SK-N-SH (cell line): ENCODE measurements around the gene CLIC1. TPM values are rescaled to one million over a fixed set of nuclear protein-coding genes. Genes with fewer than 3 reads are reported as not detected.

Experiments used
- CTCF ChIA-PET: fragments of 300-600, 350-600 bp; formaldehyde crosslinking; extraction: SDS; loops from one replicate; lab custom pipeline; 2021; lab: Yijun Ruan, JAX
- POLR2A ChIA-PET: fragments of 350-600 bp; sonication (Branson Sonifier 250); formaldehyde crosslinking; extraction: SDS; loops from one replicate; lab custom pipeline; 2020; ENCODE audit warnings: antibody characterized with exemption, inconsistent platforms; lab: Yijun Ruan, JAX
- DNase-seq: peaks from one replicate; pipeline ENCODE4 v3.0.0; 2012
- H2AFZ ChIP-seq: fragments of 200-600 bp; sonication (generic); 2 replicates; pipeline ENCODE4 v1.8.1; 2016; ENCODE audit warnings: antibody characterized with exemption, mild to moderate bottlenecking, low read depth
- H3F3A ChIP-seq: fragments of 200-600 bp; sonication (generic); replicated peaks from 2 replicates; pipeline ENCODE3; 2016; ENCODE audit warnings: antibody characterized with exemption, mild to moderate bottlenecking; ENCODE audit not compliant: insufficient read depth
- H3K27ac ChIP-seq, 2 experiments: fragments of 200-500 bp in 1 of 2; fragments of 200-600 bp in 1 of 2; sonication (Bioruptor generic) in 1 of 2; sonication (generic), shearing (Covaris generic) in 1 of 2; 2 replicates each; pipeline versions ENCODE4 v1.5.1 to v1.6.1; 2014 to 2016; ENCODE audit warnings: low read depth in 2 of 2, inconsistent platforms in 1 of 2, low read length in 1 of 2, mild to moderate bottlenecking in 1 of 2, mixed read lengths in 1 of 2
- H3K27me3 ChIP-seq: fragments of 200-600 bp; sonication (generic), shearing (Covaris generic); 2 replicates; pipeline ENCODE4 v1.6.1; 2016; ENCODE audit warnings: mixed run types; ENCODE audit not compliant: insufficient read depth
- H3K36me3 ChIP-seq, 2 experiments: fragments of 200-500 bp in 1 of 2; fragments of 200-600 bp in 1 of 2; sonication (Bioruptor generic) in 1 of 2; sonication (generic) in 1 of 2; replicated peaks in 1 of 2; 2 replicates each; pipeline versions ENCODE3 to v1.5.1; 2014 to 2016; ENCODE audit warnings: low read length in 1 of 2, mild to moderate bottlenecking in 1 of 2; ENCODE audit not compliant: insufficient read depth in 2 of 2, control insufficient read depth in 1 of 2
- H3K4me1 ChIP-seq, 2 experiments: fragments of 200-500 bp in 1 of 2; fragments of 200-600 bp in 1 of 2; sonication (Bioruptor generic) in 1 of 2; sonication (generic), shearing (Covaris generic) in 1 of 2; 2 replicates each; pipeline versions ENCODE4 v1.5.1 to v1.6.1; 2014 to 2016; ENCODE audit warnings: low read depth in 1 of 2, low read length in 1 of 2, mixed run types in 1 of 2; ENCODE audit not compliant: insufficient read depth in 2 of 2, control insufficient read depth in 1 of 2
- H3K4me2 ChIP-seq: fragments of 200-600 bp; sonication (generic), shearing (Covaris generic); 2 replicates; pipeline ENCODE4 v1.6.1; 2017; ENCODE audit warnings: mixed run types
- H3K4me3 ChIP-seq, 2 experiments: fragments of 200-500 bp in 1 of 2; fragments of 200-600 bp in 1 of 2; sonication (Bioruptor generic) in 1 of 2; sonication (generic), shearing (Covaris generic) in 1 of 2; 2 replicates each; pipeline versions ENCODE4 v1.5.1 to v1.8.1; 2014 to 2016; ENCODE audit warnings: low read depth in 2 of 2, inconsistent platforms in 1 of 2, low read length in 1 of 2, mild to moderate bottlenecking in 1 of 2, mixed read lengths in 1 of 2, moderate library complexity in 1 of 2
- H3K79me2 ChIP-seq: fragments of 200-600 bp; sonication (generic); 2 replicates; pipeline ENCODE4 v1.8.1; 2017; ENCODE audit warnings: mild to moderate bottlenecking; ENCODE audit not compliant: insufficient read depth
- H3K9ac ChIP-seq: fragments of 200-600 bp; sonication (generic); 2 replicates; pipeline ENCODE4 v1.6.1; 2017; ENCODE audit warnings: mixed run types
- H3K9me2 ChIP-seq: fragments of 200-600 bp; sonication (generic); 2 replicates; pipeline ENCODE4 v1.6.1; 2017; ENCODE audit warnings: mixed run types
- H3K9me3 ChIP-seq: fragments of 200-600 bp; sonication (generic); 2 replicates; pipeline ENCODE4 v1.6.1; 2017; ENCODE audit warnings: mixed run types, mild to moderate bottlenecking, moderate library complexity
- H4K20me1 ChIP-seq: fragments of 200-600 bp; sonication (generic); 2 replicates; pipeline ENCODE4 v1.6.1; 2017; ENCODE audit warnings: mild to moderate bottlenecking, mixed run types; ENCODE audit not compliant: insufficient read depth
- ELF1 ChIP-seq: IDR thresholded peaks from 2 replicates; pipeline ENCODE4 v1.4.0; 2012
- EP300 ChIP-seq, 2 experiments: IDR thresholded peaks; 2 replicates each; pipeline versions ENCODE4 v1.4.0 to v1.6.1; 2012; ENCODE audit warnings: borderline replicate concordance in 1 of 2, low read depth in 1 of 2, low read length in 1 of 2
- EZH2phosphoT487 ChIP-seq: fragments of 200-600 bp; sonication (generic); IDR thresholded peaks from 2 replicates; pipeline ENCODE4 v1.6.1; 2017; ENCODE audit warnings: low read depth, mixed run types, mild to moderate bottlenecking, antibody characterized with exemption, moderate library complexity, borderline replicate concordance
- FOSL2 ChIP-seq: IDR thresholded peaks from 2 replicates; pipeline ENCODE4 v1.4.0; 2012; ENCODE audit warnings: low read depth, mild to moderate bottlenecking, moderate library complexity, borderline replicate concordance
- FOXM1 ChIP-seq: IDR thresholded peaks from 2 replicates; pipeline ENCODE4 v1.4.0; 2012; ENCODE audit warnings: low read depth, mild to moderate bottlenecking
- MXI1 ChIP-seq: IDR thresholded peaks from 2 replicates; pipeline ENCODE4 v1.6.1; 2012; ENCODE audit warnings: mild to moderate bottlenecking, low read depth, low read length, improper control_type of control experiment
- NFIC ChIP-seq: IDR thresholded peaks from 2 replicates; pipeline ENCODE4 v1.4.0; 2012; ENCODE audit warnings: borderline replicate concordance
- NRF1 ChIP-seq: IDR thresholded peaks from 2 replicates; pipeline ENCODE4 v1.6.1; 2012; ENCODE audit warnings: low read depth, mild to moderate bottlenecking, low read length
- RCOR1 ChIP-seq: fragments of 150-350 bp; IDR thresholded peaks from 2 replicates; pipeline ENCODE4 v1.6.1; 2017; ENCODE audit warnings: antibody characterized with exemption, low read length
- RFX5 ChIP-seq: IDR thresholded peaks from 2 replicates; pipeline ENCODE4 v1.6.1; 2012; ENCODE audit warnings: mild to moderate bottlenecking, improper control_type of control experiment, low read length
- RXRA ChIP-seq: IDR thresholded peaks from 2 replicates; pipeline ENCODE4 v1.4.0; 2012; ENCODE audit warnings: low read depth, mild to moderate bottlenecking, borderline replicate concordance
- SIN3A ChIP-seq: IDR thresholded peaks from 2 replicates; pipeline ENCODE4 v1.6.1; 2012; ENCODE audit warnings: low read depth, mild to moderate bottlenecking, low read length, moderate library complexity, borderline replicate concordance
- SMC3 ChIP-seq: IDR thresholded peaks from 2 replicates; pipeline ENCODE4 v1.6.1; 2012; ENCODE audit warnings: low read depth, low read length, improper control_type of control experiment
- TCF12 ChIP-seq: IDR thresholded peaks from 2 replicates; pipeline ENCODE4 v1.4.0; 2012
- WGBS: methylation state at CpG from one replicate; pipeline ENCODE4 v1.1.6; 2017; ENCODE audit warnings: low lambda C conversion rate; 5-methylcytosine and 5-hydroxymethylcytosine counted together
- polyA plus RNA-seq, 3 experiments: library from polyadenylated mRNA; depleted of rRNA; stranded (reverse); fragments of >200 nt; gene quantifications; 2 replicates each; pipeline ENCODE4 v1.2.3, GENCODE V29; 2012
- TF ChIP-seq, protein P1 (sequence below): fragments of 150-350 bp; IDR thresholded peaks from 2 replicates; pipeline ENCODE4 v1.6.1; 2017; ENCODE audit warnings: antibody characterized with exemption, low read length, low read depth, borderline replicate concordance

The CLIC1 gene
- polyA plus RNA-seq, 1 of the 3 experiments (the other 2 are of a cell fraction): 520 TPM

GRCh38 chr6:31780507-31781243, 44.3 kb upstream of the CLIC1 start:
- no peak overlapping the region for H3K27ac ChIP-seq
- H3K9me3 ChIP-seq: no peaks in the 10 kb centered on the region
- peaks cover 9 to 10% of the 10 kb centered on the region in 2 experiments; a peak in 2 of 4 replicates for H3K4me1 ChIP-seq
- ChIA-PET CTCF (interaction anchor here (1.5 to 9.9 kb wide), 2 partner anchors 10 to 11 kb away, joined by 5 to 62 read pairs; no protein-coding TSS in a partner anchor), POLR2A (interaction anchor here (1.0 kb wide), 1 partner anchor 15 kb away, joined by 3 read pairs; the partner anchor contains the start of gene VARS1)
- peaks cover 11 to 65% of the 10 kb centered on the region in 2 experiments for H3K36me3 ChIP-seq
- TF ChIP-seq NFIC (no peak), ELF1 (no peak)
- DNase-seq: peak; percentile 11
- H3K9me2 ChIP-seq: no peaks in the 10 kb centered on the region
- no peak overlapping the region for H3K9ac ChIP-seq
- no peak overlapping the region for H3K4me3 ChIP-seq
- H3K4me2 ChIP-seq: no peak overlapping the region
- H2AFZ ChIP-seq: no peak overlapping the region
- H3K79me2 ChIP-seq: no peaks in the 10 kb centered on the region
- H4K20me1 ChIP-seq: no peaks in the 10 kb centered on the region
- no peaks in the 10 kb centered on the region for H3K27me3 ChIP-seq
- WGBS: 89% methylated on average over 13 of the region's 20 CpGs
- H3F3A ChIP-seq: peaks cover 3% of the 10 kb centered on the region

DNA sequence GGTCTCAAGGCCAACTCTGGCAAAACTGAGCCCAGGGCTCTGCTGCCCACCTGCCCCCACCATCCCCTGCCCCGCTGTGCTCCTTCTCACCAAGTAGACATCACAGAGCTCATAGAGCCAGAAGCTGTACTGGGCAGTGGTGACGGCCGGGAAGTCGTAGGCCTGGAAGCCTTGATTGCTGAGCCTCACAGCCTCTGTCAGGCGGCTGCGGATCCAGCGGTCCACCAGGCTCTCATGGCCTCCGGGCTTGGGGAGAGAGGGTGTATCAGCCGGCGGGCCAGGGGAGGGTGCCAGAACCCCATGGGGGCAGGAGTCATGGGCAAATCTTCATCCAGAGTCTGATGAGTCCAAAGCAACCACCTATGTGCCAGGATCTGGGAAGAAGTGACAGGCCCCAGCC, 43.6 kb upstream of the CLIC1 start:
- H3K9me3 ChIP-seq: no peaks in the 10 kb centered on the region
- 98% methylated on average over 8 of the region's 10 CpGs for WGBS
- peaks cover 11 to 58% of the 10 kb centered on the region in 2 experiments for H3K36me3 ChIP-seq
- no peak overlapping the region for H3K4me2 ChIP-seq
- H3F3A ChIP-seq: peaks cover 3% of the 10 kb centered on the region
- no peak overlapping the region for H3K27ac ChIP-seq
- H3K79me2 ChIP-seq: no peaks in the 10 kb centered on the region
- no peak overlapping the region for H3K9ac ChIP-seq
- H3K4me1 ChIP-seq: peaks cover 9 to 10% of the 10 kb centered on the region in 2 experiments; a peak in 2 of 4 replicates
- TF ChIP-seq TCF12 (no peak), NFIC (no peak), RXRA (no peak), EZH2phosphoT487 (no peak), NRF1 (no peak), RFX5 (no peak), MXI1 (no peak), ELF1 (no peak), FOXM1 (no peak), SIN3A (no peak), SMC3 (no peak), FOSL2 (no peak), RCOR1 (no peak), EP300 (IDR thresholded peaks at IDR 0.05; ENCODE audit: borderline replicate concordance in 1 of 2, low read depth in 1 of 2, low read length in 1 of 2) (no peak)
- TF ChIP-seq, protein P1, sequence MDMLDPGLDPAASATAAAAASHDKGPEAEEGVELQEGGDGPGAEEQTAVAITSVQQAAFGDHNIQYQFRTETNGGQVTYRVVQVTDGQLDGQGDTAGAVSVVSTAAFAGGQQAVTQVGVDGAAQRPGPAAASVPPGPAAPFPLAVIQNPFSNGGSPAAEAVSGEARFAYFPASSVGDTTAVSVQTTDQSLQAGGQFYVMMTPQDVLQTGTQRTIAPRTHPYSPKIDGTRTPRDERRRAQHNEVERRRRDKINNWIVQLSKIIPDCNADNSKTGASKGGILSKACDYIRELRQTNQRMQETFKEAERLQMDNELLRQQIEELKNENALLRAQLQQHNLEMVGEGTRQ: no peak
- TF ChIP-seq, all 33 proteins: peak for 0
- Histone ChIP-seq H4K20me1 (no peaks in the 10 kb centered on the region), H3K27me3 (no peaks in the 10 kb centered on the region), H2AFZ (no peak overlapping the region), H3K4me3 (no peak overlapping the region), H3K9me2 (no peaks in the 10 kb centered on the region)
- CTCF ChIA-PET: interaction anchor here (1.3 to 9.9 kb wide), 3 partner anchors 10 to 268 kb away, joined by 4 to 62 read pairs (median 5); no protein-coding TSS in a partner anchor
- no peak for DNase-seq
- POLR2A ChIA-PET: interaction anchor here (0.8 to 1.0 kb wide), 2 partner anchors 11 to 16 kb away, joined by 3 read pairs; partner anchors contain the start of gene VARS1
